Measurements from ENCODE around the gene ICAM1.

Gene ICAM1

GRCh38 chr19:10243606-10244005 lies 27.3 kb upstream of the ICAM1 start:
- no peak for DNase-seq

GRCh38 chr19:10245189-10245939 lies 25.6 kb upstream of the ICAM1 start:
- no peak for DNase-seq

- DNase-seq, result no peak
Observed at GRCh38 chr19:10246511-10246910, 24.4 kb upstream of the ICAM1 start.

- DNase-seq, result peak; percentile 92
Observed at GRCh38 chr19:10251792-10252694, 18.9 kb upstream of the ICAM1 start, which contains the start of gene MRPL4. Gene MRPL4, plus strand, starts transcription at chr19:10252214. Its CDS starts 40 bp downstream, at chr19:10252254.

GRCh38 chr19:10252707-10253106 lies 18.2 kb upstream of the ICAM1 start:
- no peak for DNase-seq

GRCh38 chr19:10254244-10254643 lies 16.7 kb upstream of the ICAM1 start:
- no peak for DNase-seq

DNA sequence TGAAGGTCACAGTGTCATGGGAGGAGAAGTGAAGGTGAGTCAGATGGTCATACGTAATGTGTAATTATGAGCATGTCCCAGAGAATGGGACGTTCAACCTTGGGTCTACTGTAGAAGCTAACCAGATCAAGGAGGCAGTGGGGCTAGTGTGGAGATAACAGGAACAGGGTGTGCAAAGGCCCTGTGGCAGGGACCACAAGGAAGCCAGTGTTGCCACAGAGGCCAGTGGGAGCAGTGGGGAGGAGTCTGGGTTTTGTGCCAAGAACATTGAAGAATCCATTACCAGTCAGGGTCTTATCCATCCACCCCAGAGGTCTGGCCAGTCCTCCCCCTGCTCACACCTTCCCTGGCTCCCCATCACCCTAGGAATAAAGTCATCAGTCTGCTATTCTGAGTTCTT lies 15.6 kb upstream of the ICAM1 start:
- no peak for DNase-seq

- DNase-seq, result no peak
Observed at GRCh38 chr19:10256551-10256950, 14.4 kb upstream of the ICAM1 start.

DNA sequence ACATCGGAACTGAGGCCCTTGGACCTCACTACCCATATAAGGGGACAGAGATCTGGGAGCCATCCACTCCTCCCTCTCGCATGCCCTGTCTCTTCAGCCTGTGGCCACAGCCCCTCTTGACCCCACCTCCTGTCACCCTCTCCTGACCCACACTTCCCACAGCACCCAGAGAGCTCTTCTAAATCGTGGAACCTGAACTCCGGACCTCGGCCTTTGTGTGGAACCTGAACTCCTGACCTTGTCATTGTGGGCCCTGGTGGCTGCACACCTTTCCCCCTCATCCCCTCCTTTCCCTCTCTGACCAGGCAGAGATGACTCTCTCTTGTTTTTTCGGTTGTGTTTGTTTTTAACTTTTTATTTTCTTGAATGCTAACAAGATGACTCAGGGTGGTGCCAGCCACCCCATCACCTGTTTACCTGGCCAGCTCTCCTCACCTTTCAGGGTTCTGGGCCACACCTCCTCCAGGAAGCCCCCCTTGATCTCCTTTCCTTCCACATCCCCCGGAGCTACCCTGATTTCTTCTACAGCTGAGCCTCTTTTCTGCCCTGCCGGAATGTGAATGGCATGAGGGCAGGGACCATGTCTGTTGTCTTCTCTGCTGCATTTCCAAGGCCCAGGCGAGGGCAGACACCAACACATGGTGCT lies 13.8 kb upstream of the ICAM1 start:
- no peak for DNase-seq

DNA sequence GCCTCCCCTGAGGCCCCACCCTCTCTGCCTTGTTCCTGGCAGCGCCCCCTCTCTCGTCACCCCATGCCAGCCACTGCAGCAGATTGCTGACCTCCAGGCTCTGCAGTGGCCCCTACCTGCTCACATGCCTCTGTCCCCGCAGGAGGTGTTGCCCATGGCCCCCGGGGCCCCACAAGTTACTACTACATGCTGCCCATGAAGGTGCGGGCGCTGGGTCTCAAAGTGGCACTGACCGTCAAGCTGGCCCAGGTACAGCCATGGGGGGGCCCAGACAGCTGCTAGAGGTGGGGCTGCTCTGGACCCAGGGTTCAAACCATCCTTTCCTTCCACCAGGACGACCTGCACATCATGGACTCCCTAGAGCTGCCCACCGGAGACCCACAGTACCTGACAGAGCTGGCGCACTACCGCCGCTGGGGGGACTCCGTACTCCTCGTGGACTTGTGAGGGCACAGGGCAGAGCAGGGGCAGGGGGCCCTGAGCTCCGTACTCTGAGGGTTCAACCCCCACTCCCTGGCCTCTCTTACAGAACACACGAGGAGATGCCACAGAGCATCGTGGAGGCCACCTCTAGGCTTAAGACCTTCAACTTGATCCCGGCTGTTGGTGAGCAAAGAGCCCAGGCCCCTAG lies 12.7 kb upstream of the ICAM1 start:
- DNase-seq, result no peak

DNA sequence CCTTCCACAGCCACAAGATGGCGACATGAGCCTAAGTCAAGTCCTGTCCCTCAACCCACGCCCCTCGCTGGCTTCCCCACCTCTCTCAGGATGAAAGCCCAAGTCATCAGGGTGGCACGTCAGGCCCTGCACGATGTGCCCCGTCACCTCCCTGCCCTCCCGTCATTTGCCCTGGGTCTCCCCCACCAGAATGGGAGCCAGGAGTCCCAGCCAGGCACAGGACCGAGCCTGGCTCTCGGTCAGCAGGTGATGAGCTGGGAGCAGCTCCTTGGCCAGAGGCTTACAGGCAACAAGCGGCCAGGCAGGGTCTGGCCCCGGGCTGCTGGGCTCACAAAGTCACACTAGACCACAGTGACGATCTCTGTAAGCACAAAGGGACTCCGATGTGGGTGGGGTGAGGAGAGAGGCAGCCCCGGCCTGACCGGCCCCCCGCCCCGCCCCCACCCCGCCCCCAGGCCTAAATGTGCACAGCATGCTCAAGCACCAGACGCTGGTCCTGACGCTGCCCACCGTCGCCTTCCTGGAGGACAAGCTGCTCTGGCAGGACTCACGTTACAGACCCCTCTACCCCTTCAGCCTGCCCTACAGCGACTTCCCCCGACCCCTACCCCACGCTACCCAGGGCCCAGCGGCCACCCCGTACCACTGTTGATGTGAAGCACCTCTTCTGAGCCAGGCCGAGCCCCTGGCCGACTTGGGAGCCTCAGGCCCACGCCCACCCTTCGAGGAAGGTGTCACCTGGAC lies 11.6 kb upstream of the ICAM1 start:
- peak; percentile 82 for DNase-seq

- DNase-seq, result no peak
Observed at GRCh38 chr19:10260141-10260584, 10.8 kb upstream of the ICAM1 start.

DNA sequence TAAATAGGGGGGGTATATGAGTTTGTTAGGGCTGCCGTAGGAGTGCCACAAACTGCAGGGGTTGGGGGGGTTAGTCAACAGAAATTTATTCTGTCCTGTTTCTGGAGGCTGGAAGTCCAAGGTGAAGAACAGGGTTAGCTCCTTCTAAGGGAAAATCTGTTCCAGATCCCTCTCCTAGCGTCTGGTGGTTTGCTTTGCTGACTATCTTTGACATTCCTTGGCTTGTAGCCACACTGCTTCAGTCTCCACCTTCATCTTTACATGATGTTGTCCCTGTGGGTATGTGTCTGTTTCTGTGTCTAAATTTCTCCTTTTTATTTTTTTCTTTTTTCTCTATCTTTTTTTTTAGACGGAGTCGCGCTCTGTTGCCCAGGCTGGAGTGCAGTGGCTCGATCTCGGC lies 8.1 kb upstream of the ICAM1 start:
- no peak for DNase-seq

DNA sequence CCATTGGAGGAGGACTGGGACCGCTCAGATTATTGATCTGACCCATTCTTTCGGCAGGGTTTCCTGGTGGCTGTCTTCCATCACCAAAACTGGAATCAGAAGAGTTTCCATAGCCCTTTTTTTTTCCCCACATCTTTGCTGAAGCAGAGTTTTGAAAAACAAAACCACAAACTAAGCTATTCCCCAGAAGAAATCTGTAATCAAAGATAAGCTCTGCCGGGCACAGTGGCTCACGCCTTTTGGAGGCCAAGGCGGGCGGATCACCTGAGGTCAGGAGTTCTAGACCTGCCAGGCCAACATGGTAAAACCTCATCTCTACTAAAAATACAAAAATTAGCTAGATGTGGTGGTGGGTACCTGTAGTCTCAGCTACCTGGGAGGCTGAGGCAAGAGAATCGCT lies 4.2 kb upstream of the ICAM1 start:
- no peak for DNase-seq

GRCh38 chr19:10268071-10268470 lies 2.8 kb upstream of the ICAM1 start:
- no peak for DNase-seq

DNA sequence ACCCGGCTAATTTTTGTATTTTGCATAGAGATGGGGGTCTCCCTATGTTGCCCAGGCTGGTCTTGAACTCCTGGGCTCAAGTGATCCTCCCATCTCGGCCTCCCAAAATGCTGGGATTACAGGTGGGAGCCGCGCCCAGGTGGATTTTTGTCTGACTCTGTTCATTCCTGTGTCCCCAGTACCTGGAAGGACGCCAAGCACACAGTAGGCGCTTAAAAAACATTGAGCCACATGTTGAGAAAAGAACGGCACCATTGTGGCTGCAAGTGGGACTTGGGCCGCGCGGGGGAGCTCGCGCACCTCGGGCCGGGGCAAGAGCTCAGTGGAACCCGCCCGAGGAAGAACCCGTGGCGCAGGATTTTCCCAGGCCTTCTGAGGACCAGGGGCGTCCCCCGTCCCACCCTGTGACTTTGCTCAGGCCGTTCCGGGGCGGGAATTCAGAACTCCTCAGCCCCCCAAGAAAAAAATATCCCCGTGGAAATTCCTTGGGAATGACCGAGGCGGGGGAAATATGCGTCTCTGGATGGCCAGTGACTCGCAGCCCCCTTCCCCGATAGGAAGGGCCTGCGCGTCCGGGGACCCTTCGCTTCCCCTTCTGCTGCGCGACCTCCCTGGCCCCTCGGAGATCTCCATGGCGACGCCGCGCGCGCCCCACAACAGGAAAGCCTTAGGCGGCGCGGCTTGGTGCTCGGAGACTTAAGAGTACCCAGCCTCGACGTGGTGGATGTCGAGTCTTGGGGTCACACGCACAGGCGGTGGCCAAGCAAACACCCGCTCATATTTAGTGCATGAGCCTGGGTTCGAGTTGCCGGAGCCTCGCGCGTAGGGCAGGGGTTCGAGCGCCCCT lies 1.4 kb upstream of the ICAM1 start:
- DNase-seq, result peak; percentile 93

GRCh38 chr19:10270180-10270615 lies 722 bp upstream of the ICAM1 start:
- peak; percentile 65 for DNase-seq

DNA sequence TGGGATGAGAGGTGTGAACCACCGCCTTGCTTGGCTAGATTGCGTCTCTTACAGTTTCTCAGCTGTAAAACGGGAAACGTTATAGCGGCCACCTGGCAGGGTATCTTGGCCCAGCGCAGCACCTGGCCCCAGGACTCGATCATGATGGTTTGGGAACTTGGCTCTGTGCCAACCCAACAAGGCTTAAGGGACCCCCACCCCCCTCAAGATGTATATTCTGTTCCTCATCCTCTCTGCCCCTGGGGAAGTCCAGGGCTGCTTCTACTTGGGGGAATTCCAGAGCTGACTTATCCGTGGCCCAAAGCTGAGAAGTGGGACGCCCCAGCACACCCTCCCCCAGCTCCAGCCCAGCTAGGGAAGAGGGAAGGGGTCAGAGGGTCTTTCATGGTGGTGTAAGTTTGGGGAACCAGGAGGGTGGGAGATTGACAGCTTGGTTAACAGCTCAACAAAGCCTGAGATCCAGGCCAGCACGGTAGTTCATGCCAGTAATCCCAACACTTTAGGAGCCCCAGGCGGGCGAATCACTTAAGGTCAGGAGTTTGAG lies 695 bp downstream of the ICAM1 start:
- DNase-seq, result peak; percentile 40

- DNase-seq, result no peak
Observed at GRCh38 chr19:10274589-10274988, 3.7 kb downstream of the ICAM1 start.

DNA sequence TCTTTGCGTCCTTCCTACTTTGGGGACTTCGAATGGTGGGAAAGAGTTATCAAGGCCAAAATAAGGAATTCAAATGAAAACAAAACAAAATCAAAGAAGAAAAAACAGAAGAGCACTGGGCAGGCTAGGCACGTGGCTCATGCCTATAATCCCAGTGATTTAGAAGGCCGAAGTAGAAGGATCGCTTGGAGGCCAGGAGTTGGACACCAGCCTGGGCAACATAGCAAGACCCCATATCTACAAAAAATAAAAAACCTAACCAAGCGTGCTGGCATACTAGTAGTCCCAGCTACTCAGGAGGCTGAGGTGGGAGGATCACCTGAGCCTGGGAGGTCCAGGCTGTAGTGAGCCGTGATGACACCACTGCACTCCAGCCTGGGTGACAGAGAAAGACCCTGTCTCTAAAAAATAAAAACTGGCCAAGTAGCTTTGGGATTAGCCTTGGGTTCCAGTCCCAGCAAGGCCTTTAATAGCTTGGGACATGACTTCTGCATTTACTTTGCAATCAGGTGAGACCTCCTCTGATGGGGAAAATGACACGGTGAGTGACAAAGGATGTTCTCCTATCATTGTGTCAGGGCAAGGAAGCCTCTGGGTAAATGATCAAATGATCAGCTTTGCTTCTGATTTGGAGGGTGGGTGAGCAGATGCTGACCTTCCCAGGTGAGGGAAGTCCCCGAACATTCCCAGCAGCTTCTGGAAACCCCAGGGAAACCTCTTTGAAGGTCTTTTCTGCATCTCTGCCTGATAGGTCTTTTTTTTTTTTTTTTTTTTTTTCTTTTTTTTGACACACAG lies 7.1 kb downstream of the ICAM1 start:
- no peak for DNase-seq

Measured in activated T-cell treated with anti-CD3 and anti-CD28 coated beads, Interleukin-2, amount 50 U/mL, for 1 hour (primary cell).